NCI-H748 treated with DMSO at 0.1 percent for 48 hours (cell line): ENCODE data around the gene THTPA.

Experiments
- DNase-seq: peaks from one replicate; lab custom pipeline; 2025; lab: John Stamatoyannopoulos, UW

THTPA gene

DNA sequence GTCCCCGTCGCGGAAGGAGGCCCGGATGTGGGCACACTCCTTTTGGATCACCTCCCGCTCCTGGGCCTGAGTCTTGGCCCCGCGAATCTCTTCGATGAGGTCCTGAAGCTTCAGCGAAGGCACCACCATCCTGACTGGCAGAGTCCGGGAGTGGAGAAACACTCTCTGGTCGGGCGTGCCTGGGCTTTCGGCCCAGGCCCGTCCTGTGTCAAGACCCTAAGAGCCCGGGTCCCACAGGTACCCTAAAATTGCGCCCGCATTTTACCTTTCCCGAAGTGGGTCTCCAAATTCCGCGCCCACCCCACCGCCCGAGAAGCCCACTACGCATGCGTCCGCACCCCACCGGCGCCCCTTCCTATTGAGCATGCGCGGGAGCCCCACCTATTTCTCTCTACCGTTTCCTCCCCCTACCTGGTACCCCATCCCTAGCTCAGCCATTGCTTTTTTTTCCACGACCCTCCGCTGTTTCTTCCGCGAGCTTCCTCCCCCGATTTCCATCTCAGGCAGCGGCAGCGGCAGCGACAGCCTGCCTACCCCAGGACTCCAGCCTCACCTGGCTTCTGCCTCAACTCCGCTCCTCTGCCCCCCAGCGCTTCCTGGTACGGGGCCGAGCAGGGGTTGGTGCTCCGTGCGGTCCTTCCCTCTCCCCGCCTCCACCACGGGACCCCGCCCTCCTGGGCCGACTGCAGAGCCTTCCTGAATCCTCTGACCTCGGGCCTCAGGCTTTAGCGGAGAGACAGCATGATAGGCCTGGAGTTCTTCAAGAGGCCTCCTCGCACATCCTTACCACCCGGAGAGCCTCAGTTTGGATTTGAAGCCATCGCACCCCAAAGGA lies 11.3 kb downstream of the THTPA start, which contains the start of gene AP1G2:
Gene AP1G2 (minus strand): TSS at position 606 of the 835 bp plus-strand sequence. CDS start 477 bp downstream, at position 129.
- DNase-seq = peak; percentile 79

GRCh38 chr14:23568021-23568599 lies 12.0 kb downstream of the THTPA start:
- DNase-seq = no peak

DNA sequence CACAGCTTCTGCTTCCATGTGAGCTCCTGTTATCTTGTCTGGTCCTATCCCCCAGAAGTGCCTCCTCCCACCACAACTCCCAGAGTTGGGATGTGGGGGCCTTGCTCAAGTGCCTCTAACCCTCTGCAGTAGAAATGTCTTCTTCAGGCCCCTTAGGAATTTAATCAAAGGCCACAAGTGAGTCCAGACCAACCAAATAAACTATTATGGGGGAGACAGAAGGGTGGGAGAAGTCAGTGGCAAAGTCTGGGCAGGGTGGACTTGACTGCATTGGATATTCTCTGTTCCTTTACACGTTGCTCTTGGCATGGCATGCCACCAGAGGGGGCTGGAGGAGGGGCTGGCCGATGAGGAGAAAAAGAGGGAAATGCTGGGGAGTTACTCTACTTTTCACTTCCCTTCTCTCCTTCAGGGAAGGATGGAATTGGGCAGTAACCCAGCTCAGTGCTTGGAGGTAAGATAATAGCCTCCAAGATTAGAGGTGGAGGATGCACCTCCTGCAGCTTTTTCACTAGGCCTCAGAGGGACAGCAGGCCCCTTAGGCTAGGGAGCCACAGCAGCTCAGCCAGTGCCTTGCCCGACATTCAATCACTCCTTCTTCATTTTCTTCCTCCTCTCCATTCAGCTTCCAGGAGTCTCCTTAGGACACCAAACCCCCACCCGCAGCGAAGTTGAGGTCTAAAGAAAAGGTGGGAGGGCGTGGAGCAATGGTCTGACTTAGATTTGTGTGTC lies 12.7 kb downstream of the THTPA start:
- DNase-seq = no peak

DNA sequence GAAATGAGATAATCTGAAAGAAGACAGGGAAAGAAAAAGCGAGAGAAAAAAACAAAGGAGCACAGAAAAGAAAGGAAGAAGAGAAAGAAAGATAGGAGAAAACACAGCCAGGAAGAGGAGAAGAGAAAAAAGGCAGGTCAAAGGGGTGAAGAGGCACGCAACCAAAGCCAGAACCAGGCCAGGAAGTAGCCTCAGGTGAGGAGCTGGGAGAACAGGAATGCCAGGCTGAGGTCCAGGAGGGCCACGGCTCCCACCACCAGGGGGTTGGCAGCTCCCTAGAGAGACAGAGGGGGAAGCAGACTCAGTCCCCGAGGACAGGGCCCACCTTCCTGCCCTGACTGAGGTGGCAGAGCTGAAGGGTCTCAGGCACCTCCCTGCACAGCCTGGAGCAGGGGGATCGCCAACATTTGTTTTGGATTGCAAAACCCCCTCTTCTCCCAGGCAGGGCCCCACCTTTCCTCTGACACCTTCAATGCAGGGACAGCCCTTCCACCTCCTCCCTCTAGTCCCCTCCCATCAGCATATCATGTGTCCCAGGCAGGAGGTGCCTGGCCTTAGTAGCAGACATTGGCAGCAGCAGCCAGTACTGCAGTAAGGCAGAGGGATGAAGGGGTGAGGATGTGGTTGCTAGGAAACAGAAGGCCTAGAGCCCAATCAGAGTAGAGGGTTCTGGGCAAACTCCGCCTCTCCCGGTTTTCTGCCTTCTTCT lies 13.5 kb downstream of the THTPA start:
- DNase-seq = no peak

GRCh38 chr14:23570806-23571483 lies 14.9 kb downstream of the THTPA start:
- no peak for DNase-seq

GRCh38 chr14:23571701-23572523 lies 15.8 kb downstream of the THTPA start:
- DNase-seq = no peak

DNA sequence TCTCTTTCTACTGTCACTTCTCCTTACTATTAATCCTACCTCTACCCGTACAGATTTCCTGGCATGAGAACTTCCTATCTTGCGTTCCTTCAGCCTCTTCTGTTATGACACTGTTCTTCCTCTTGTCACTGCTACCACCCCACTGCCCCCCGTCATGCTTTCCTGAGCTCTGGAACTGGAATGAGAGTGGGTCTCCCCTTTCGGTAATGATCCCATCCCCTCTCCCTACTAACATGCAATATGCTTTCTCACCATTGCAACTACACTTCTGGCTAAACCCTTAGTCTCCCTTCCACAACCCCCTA lies 16.4 kb downstream of the THTPA start:
- DNase-seq = no peak

- no peak for DNase-seq
These were observed 16.8 kb downstream of the THTPA start for GRCh38 chr14:23572836-23573235.

DNA sequence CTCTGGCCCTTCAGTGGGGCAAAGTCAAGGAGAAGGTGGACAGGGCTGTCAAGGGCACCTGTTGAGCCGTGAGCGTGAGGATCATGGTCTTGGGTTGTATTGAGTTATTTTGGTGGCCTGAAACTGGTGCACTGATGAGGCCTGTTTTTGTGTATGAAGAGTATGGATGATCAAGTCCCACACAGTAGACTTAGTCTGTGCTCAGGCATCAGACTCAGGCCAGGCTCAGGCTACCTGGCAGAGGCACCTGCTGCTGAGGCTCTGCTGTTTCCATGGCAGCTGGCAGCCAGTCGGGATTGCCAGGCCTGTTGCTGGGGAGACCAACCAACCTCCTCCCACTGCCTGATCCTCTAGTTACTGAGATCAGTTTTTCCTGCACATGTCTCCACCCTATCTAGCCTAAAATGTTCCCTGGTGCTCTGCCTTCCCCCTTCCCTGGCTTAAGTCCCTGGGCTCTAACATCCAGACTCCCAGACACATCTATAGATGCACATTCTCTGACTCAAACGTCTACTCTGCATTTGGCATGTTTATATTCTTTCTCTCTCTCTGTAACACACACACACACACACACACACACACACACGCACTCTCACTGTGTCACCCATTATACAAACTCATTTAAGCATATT lies 17.4 kb downstream of the THTPA start:
- peak; percentile 23 for DNase-seq

GRCh38 chr14:23577004-23577681 lies 21.1 kb downstream of the THTPA start:
- DNase-seq = no peak

- DNase-seq = no peak
These were observed 21.8 kb downstream of the THTPA start for GRCh38 chr14:23577710-23578392.

GRCh38 chr14:23578560-23579310 lies 22.7 kb downstream of the THTPA start, which contains the start of gene JPH4:
Gene JPH4, minus strand, starts transcription at chr14:23578790. Its CDS starts 1,337 bp downstream, at chr14:23577453.
- DNase-seq = no peak

DNA sequence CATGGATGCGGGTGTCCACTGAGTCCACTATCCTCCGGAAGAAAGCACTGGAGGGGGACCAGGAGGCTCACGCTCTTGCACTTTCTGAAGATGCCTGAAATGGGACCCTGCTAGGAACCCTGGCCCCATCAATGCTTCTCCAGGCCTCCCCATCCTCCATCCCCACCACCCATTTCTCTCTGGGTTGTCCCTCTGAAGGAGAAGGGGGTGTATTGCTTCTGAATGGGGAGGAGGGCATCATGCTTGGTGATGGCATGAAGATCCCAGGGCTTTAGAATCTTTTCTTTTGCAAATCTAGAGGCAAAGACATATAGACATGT lies 23.2 kb downstream of the THTPA start:
- no peak for DNase-seq

DNA sequence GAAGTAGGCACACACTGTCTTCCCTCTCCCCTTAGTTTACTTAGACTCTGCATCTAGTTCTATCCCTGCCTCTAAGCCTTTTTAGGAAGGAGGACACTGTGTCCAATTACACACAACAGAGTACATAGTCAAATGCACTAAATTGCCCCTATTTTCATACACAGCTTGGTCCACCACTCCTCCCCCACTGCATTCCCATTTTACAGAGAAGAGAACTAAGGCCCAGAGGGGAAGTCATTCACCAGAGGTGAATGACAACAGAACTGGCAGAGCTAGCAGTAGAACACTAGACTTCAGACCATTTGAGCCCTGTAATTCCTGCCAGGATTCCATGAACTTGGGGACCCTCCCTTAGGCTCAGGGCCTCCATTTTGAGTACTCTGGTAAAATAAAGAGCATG lies 23.7 kb downstream of the THTPA start:
- no peak for DNase-seq

DNA sequence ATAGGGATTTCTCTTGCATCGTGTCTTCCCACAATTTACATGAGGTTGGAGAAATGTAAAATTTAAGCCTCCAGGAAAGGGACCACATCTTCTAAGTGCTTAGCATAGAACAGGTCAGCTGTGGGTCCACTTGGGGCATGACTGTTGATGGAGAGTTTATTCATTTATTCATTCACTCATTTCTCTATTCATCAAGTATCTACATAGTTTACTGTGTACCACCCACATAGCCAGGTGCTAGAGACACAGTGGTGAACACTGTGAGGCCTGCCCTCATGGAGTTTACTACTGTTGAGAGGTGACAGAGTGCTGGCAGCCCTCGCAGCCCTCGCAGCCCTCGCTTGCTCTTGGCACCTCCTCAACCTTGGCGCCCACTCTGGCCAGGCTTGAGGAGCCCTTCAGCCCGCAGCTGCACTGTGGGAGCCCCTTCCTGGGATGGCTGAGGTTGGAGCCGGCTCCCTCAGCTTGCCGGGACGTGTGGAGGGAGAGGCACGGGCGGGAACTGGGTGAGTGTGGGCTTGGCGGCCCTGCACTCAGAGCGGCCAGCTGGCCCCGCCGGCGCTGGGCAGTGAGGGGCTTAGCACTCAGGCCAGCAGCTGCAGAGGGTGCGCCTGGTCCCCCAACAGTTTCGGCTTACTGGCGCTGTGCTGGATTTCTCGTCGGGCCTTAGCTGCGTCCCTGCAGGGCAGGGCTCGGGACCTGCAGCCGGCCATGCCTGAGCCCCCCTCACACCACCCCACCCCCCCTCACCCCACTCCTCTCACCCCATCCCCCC lies 24.3 kb downstream of the THTPA start:
- DNase-seq = no peak

GRCh38 chr14:23580948-23581281 lies 24.8 kb downstream of the THTPA start:
- DNase-seq = no peak

- DNase-seq = no peak
These were observed 27.1 kb downstream of the THTPA start for GRCh38 chr14:23582906-23583760.
